HCT116 (cell line): ENCODE data around the gene KRT37. TPM values are rescaled to one million over a fixed set of nuclear protein-coding genes. Genes with fewer than 3 reads are reported as not detected.

Experiments
- ATAC-seq: fragments of 200-7000 bp; cut with Tn5 transposase; 2 replicates; pipeline ENCODE4 v1.9.1; 2020; ENCODE audit warnings: mild to moderate bottlenecking, moderate library complexity
- BruUV-seq: library from RNA; stranded (reverse); fragments of 400-500 nt; replicated peaks from 2 replicates; lab custom pipeline; 2021; lab: Mats Ljungman, UMichigan
- CTCF ChIA-PET: fragments of 300-600 bp; sonication (Branson Sonifier 250); formaldehyde crosslinking; loops from one replicate; lab custom pipeline; 2021; ENCODE audit warnings: antibody characterized with exemption; lab: Charles Lee
- POLR2A ChIA-PET: fragments of 300-600, 350-600 bp; sonication (Branson Sonifier 250); formaldehyde crosslinking; loops from one replicate; lab custom pipeline; 2021; ENCODE audit warnings: antibody characterized with exemption; lab: Charles Lee
- RAD21 ChIA-PET, 2 experiments: fragments of 300-600 bp; sonication (Branson Sonifier 250); formaldehyde crosslinking; loops; one replicate each; lab custom pipeline; 2023; ENCODE audit warnings: low total read pairs in 2 of 2; ENCODE audit not compliant: uncharacterized antibody in 2 of 2, unreplicated experiment in 2 of 2, low non-redundant PET in 1 of 2; lab: Charles Lee
- DNase-seq: peaks from one replicate; pipeline ENCODE4 v3.0.0-alpha.2; 2010; ENCODE audit warnings: low read depth, low spot score
- H2AFZ ChIP-seq: fragments of 200-600 bp; shearing (Covaris generic), sonication (generic); 2 replicates; pipeline ENCODE4 v1.6.1; 2017; ENCODE audit warnings: low read depth, mixed run types, mixed read lengths, antibody characterized with exemption, low read length; ENCODE audit not compliant: poor library complexity, severe bottlenecking
- H3K27ac ChIP-seq: 2 replicates; pipeline ENCODE4 v1.5.1; 2012; ENCODE audit warnings: low read depth, low read length
- H3K27me3 ChIP-seq: fragments of 200-600 bp; sonication (generic); 2 replicates; pipeline ENCODE4 v1.6.1; 2016; ENCODE audit warnings: mixed run types, low read length, mixed read lengths; ENCODE audit not compliant: insufficient read depth
- H3K36me3 ChIP-seq, 2 experiments: fragments of 200-500 bp in 1 of 2; fragments of 200-600 bp in 1 of 2; sonication (Bioruptor generic) in 1 of 2; sonication (generic) in 1 of 2; 2 replicates each; pipeline versions ENCODE4 v1.5.1 to v1.6.1; 2014 to 2016; ENCODE audit warnings: low read length in 2 of 2, inconsistent platforms in 1 of 2, mixed read lengths in 1 of 2, mixed run types in 1 of 2; ENCODE audit not compliant: insufficient read depth in 2 of 2, control insufficient read depth in 1 of 2
- H3K4me1 ChIP-seq, 2 experiments: fragments of 200-600 bp in 1 of 2; sonication (generic) in 1 of 2; 2 replicates each; pipeline versions ENCODE4 v1.5.1 to v1.6.1; 2012 to 2017; ENCODE audit warnings: low read length in 2 of 2, inconsistent platforms in 1 of 2, mild to moderate bottlenecking in 1 of 2, mixed read lengths in 1 of 2, mixed run types in 1 of 2, moderate library complexity in 1 of 2; ENCODE audit not compliant: insufficient read depth in 2 of 2, control insufficient read depth in 1 of 2
- H3K4me2 ChIP-seq: fragments of 200-600 bp; sonication (generic); 2 replicates; pipeline ENCODE4 v1.6.1; 2017; ENCODE audit warnings: mixed run types, low read length, mixed read lengths
- H3K4me3 ChIP-seq, 2 experiments: fragments of 200-600 bp in 1 of 2; sonication (generic) in 1 of 2; replicated peaks in 1 of 2; 2 replicates each; pipeline ENCODE4 v1.5.1; 2011 to 2016; ENCODE audit warnings: low read length in 2 of 2, control low read depth in 1 of 2, low read depth in 1 of 2, mild to moderate bottlenecking in 1 of 2, mixed read lengths in 1 of 2, mixed run types in 1 of 2
- H3K79me2 ChIP-seq: fragments of 200-600 bp; sonication (generic); 2 replicates; pipeline ENCODE4 v1.6.1; 2017; ENCODE audit warnings: mild to moderate bottlenecking, mixed run types, low read length, moderate library complexity, mixed read lengths; ENCODE audit not compliant: insufficient read depth
- H3K9ac ChIP-seq: fragments of 200-600 bp; sonication (generic); 2 replicates; pipeline ENCODE4 v1.6.1; 2016; ENCODE audit warnings: low read length, mixed read lengths
- H3K9me2 ChIP-seq: fragments of 200-600 bp; sonication (generic), shearing (Covaris generic); 2 replicates; pipeline ENCODE4 v1.6.1; 2017; ENCODE audit warnings: mixed run types, mild to moderate bottlenecking, moderate library complexity; ENCODE audit not compliant: insufficient read depth
- H3K9me3 ChIP-seq, 2 experiments: fragments of 200-500 bp in 1 of 2; fragments of 200-600 bp in 1 of 2; sonication (Bioruptor generic) in 1 of 2; sonication (generic) in 1 of 2; 2 replicates each; pipeline ENCODE4 v1.6.1; 2014 to 2017; ENCODE audit warnings: low read length in 2 of 2, mixed read lengths in 2 of 2, inconsistent platforms in 1 of 2, low read depth in 1 of 2, mild to moderate bottlenecking in 1 of 2, mixed run types in 1 of 2, moderate library complexity in 1 of 2; ENCODE audit not compliant: control insufficient read depth in 1 of 2, insufficient read depth in 1 of 2
- H4K20me1 ChIP-seq: fragments of 200-600 bp; sonication (generic), shearing (Covaris generic); 2 replicates; pipeline ENCODE4 v1.6.1; 2017; ENCODE audit warnings: mixed run types, mild to moderate bottlenecking, moderate library complexity; ENCODE audit not compliant: insufficient read depth
- ATF3 ChIP-seq: IDR thresholded peaks from 2 replicates; pipeline ENCODE4 v1.6.1; 2012
- CBX3 ChIP-seq: IDR thresholded peaks from 2 replicates; pipeline ENCODE4 v1.6.1; 2012; ENCODE audit warnings: low read depth
- CTCF ChIP-seq, 3 experiments: fragments of 200-600 bp in 1 of 3; sonication (generic) in 1 of 3; IDR thresholded peaks in 2 of 3; conservative IDR thresholded peaks in 1 of 3; 2 replicates each; pipeline ENCODE4 v1.5.1; 2012 to 2017; ENCODE audit warnings: low read depth in 2 of 3, low read length in 2 of 3, antibody characterized with exemption in 1 of 3, borderline replicate concordance in 1 of 3, control low read depth in 1 of 3, mild to moderate bottlenecking in 1 of 3, mixed read lengths in 1 of 3, mixed run types in 1 of 3, moderate library complexity in 1 of 3; ENCODE audit not compliant: insufficient read depth in 1 of 3
- EGR1 ChIP-seq: IDR thresholded peaks from 2 replicates; pipeline ENCODE4 v1.6.1; 2012; ENCODE audit warnings: low read depth
- ELF1 ChIP-seq: IDR thresholded peaks from 2 replicates; pipeline ENCODE4 v1.6.1; 2012; ENCODE audit warnings: low read depth, borderline replicate concordance
- EZH2phosphoT487 ChIP-seq: fragments of 200-600 bp; IDR thresholded peaks from 2 replicates; pipeline ENCODE4 v1.6.1; 2018; ENCODE audit warnings: antibody characterized with exemption, borderline replicate concordance
- JUND ChIP-seq: IDR thresholded peaks from 2 replicates; pipeline ENCODE4 v1.6.1; 2012
- RAD21 ChIP-seq: IDR thresholded peaks from 2 replicates; pipeline ENCODE4 v1.6.1; 2012; ENCODE audit warnings: low read depth, mild to moderate bottlenecking
- SIN3A ChIP-seq: IDR thresholded peaks from 2 replicates; pipeline ENCODE4 v1.6.1; 2012; ENCODE audit warnings: low read depth
- SP1 ChIP-seq: IDR thresholded peaks from 2 replicates; pipeline ENCODE4 v1.6.1; 2012; ENCODE audit warnings: low read depth
- TCF7L2 ChIP-seq: IDR thresholded peaks from 2 replicates; pipeline ENCODE4 v1.7.0; 2011; ENCODE audit warnings: borderline replicate concordance, inconsistent platforms; ENCODE audit not compliant: insufficient read depth, insufficient read length; ENCODE audit errors: extremely low read depth
- ZBTB33 ChIP-seq: IDR thresholded peaks from 2 replicates; pipeline ENCODE4 v1.6.1; 2011; ENCODE audit warnings: mild to moderate bottlenecking, low read length, moderate library complexity; ENCODE audit not compliant: insufficient replicate concordance; ENCODE audit errors: extremely low read depth
- intact Hi-C: fragments of 100-400 bp; cut with micrococcal nuclease; formaldehyde crosslinking; loops from 2 replicates; pipeline ENCODE4 v1.10.0; 2022
- total RNA-seq: library from RNA; stranded (reverse); gene quantifications from one replicate; pipeline ENCODE4 v1.2.1, GENCODE V29; 2021; ENCODE audit not compliant: unreplicated experiment

Gene KRT37
- total RNA-seq, 1 experiment from 2014 or later: not detected

GRCh38 chr17:41457676-41458075, 33.3 kb upstream of the KRT37 start:
- Histone ChIP-seq H3K36me3 (no peaks in the 10 kb centered on the region), H2AFZ (no peak overlapping the region), H3K4me3 (no peak overlapping the region), H3K27me3 (no peaks in the 10 kb centered on the region), H4K20me1 (no peaks in the 10 kb centered on the region), H3K27ac (no peak overlapping the region), H3K4me2 (no peak overlapping the region), H3K9me3 (no peaks in the 10 kb centered on the region), H3K9ac (no peak overlapping the region), H3K4me1 (peaks cover 2 to 11% of the 10 kb centered on the region in 2 experiments; a peak in 2 of 4 replicates), H3K9me2 (no peaks in the 10 kb centered on the region), H3K79me2 (no peaks in the 10 kb centered on the region)
- DNase-seq (no peak), ATAC-seq (no peak)
- TF ChIP-seq EZH2phosphoT487 (no peak), ELF1 (no peak), JUND (no peak), ZBTB33 (no peak), SP1 (no peak), SIN3A (no peak), TCF7L2 (no peak), RAD21 (no peak), ATF3 (no peak), CBX3 (no peak), EGR1 (no peak), CTCF (IDR thresholded peaks at IDR 0.05 in 2 of 3, conservative IDR thresholded peaks at IDR 0.05 in 1 of 3; ENCODE audit: borderline replicate concordance in 1 of 3, insufficient read depth in 1 of 3, low read depth in 2 of 3, low read length in 2 of 3) (no peak)
- RAD21 ChIA-PET: no interaction called here
- no TSS peak for BruUV-seq
- POLR2A ChIA-PET: no interaction called here
- CTCF ChIA-PET: no interaction called here
- intact Hi-C loops: no loop called here
